Diencephalon (tissue), 1 donor: Measurements from ENCODE around the gene UPK3BL1. TPM values are rescaled to one million over a fixed set of nuclear protein-coding genes. Genes with fewer than 3 reads are reported as not detected.

Source experiments
- small RNA-seq: library from RNA; depleted of rRNA; stranded (forward); fragments of <200 nt; gene quantifications from one replicate; pipeline ENCODE3, GENCODE V24; 2014
- total RNA-seq: library from RNA; depleted of rRNA; stranded (reverse); fragments of >200 nt; gene quantifications from one replicate; pipeline ENCODE4 v1.2.3, GENCODE V29; 2014

The UPK3BL1 gene
- 28.8 TPM for total RNA-seq

DNA sequence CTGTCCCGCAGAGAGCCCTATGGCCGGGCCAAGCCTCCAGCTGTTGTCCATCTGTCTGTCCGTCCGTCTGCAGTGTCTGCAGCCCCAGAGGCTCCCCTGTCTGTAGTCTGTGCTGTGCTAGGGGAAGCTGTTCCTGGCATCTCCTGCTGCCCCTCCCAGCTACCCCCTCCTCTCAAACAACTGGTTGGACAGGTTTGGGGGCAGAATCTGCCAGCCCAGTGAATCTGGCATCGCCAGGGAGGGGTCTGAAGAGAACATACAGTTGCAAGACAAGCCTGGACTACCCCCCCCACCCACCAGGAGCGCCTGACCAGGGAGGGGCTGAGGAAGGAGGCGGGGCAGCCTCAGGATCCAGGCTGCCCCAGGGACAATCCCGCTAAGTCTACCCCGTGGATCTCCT, at the start of gene UPK3BL1:
TSS of gene UPK3BL1 (minus strand) at position 101 of the 400 bp plus-strand sequence. CDS start at position 51, 50 bp downstream.

DNA sequence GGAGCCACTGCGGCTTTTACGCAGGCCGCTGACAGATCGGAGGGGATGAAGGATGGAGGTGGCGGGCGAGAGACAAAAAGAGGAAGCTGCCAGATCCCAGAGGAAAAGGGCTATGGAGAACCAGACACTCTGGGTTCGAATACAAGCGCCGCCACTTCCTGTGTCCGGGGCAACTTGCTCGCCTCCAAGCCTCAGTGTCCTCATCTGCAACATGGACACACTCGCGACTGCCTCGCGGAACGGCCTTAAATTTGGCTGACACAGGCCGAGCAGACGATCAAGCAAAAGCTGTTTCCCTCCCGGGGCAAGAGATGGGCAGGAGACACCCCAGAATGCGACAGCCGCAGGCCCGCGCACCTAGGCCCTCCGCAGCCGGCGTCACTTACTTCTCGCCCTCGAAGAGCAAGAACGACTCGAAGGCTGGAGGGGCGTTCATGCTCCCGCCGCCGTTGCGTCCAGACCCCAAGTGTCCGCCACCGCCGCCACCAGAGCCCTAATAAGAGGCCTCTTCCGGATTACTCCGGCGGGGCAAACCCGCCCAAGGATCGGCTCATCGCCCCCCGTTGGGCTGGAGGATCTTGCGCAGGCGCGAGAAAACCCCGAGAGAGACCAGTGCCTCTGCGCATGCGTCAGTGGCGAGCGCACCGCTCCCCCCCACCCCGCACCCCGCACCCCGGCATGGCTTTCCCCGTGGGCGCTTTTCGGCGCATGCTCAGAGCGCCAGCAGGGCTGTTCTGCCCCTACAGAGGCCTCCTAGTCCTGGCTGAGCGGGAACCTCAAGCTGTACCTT, 28.8 kb upstream of the UPK3BL1 start, which contains the start of gene POLR2J2:
TSS of gene POLR2J2 (minus strand) at position 498 of the 790 bp plus-strand sequence. CDS start at position 436, 62 bp downstream.

DNA sequence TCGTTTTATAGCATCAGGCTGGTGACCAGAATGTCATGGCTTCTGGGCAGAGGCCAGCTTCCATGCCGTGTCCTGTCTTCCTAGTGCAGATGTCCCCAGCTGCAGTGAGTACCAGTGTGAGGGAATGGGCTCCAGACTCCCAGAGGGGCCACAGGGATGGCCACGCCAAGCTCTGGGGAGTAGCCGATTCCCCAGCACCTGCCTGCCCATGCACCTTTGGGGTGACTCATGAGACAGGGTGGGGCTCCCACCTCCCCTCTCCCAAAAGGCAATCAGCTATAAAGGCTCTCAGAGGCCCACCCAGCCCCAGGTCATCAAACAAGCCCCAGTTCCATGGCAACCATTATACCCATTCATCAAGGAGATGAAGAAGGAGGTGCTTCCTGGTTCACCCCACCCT, 7.3 kb upstream of the UPK3BL1 start, which contains the start of gene SPDYE2B:
TSS of gene SPDYE2B (plus strand) at position 396 of the 400 bp plus-strand sequence. CDS start 2,030 bp downstream, outside the sequence.

GRCh38 chr7:102616507-102617125, 26.0 kb downstream of the UPK3BL1 start, which contains the start of gene RASA4:
Gene RASA4, minus strand, starts transcription at chr7:102616756. Its CDS starts 67 bp downstream, at chr7:102616689.

Small RNA genes within 50 kb of the gene (small RNA-seq; reads per million reads assigned to genes)
- gene AC105052.3 (not detected), gene UPK3BL1 (not detected)

Other genes with a start within 250 kb of the UPK3BL1 start
- 21.2 TPM for gene PRKRIP1, start 246.4 kb downstream of the UPK3BL1 start, total RNA-seq
- 45.4 TPM for gene ORAI2, start 209.2 kb downstream of the UPK3BL1 start, total RNA-seq
- gene ALKBH4, start 177.9 kb downstream of the UPK3BL1 start, total RNA-seq, result 13.6 TPM
- 44.5 TPM for gene LRWD1, start 177.8 kb downstream of the UPK3BL1 start, total RNA-seq
- gene POLR2J, start 163.9 kb downstream of the UPK3BL1 start, total RNA-seq, result 13.1 TPM
- 17.1 TPM for gene RASA4B, start 125.0 kb downstream of the UPK3BL1 start, total RNA-seq
- 2.8 TPM for gene UPK3BL2, start 99.1 kb downstream of the UPK3BL1 start, total RNA-seq
- gene SPDYE2, start 91.6 kb downstream of the UPK3BL1 start, total RNA-seq, result 0.23 TPM
- gene POLR2J3, start 70.2 kb downstream of the UPK3BL1 start, total RNA-seq, result 34.4 TPM
- 56.5 TPM for gene RASA4, start 26.0 kb downstream of the UPK3BL1 start, total RNA-seq
- not detected for gene SPDYE2B, start 7.5 kb upstream of the UPK3BL1 start, total RNA-seq
- gene POLR2J2, start 28.9 kb upstream of the UPK3BL1 start, total RNA-seq, result 5.3 TPM
- gene FAM185A, start 106.2 kb upstream of the UPK3BL1 start, total RNA-seq, result 20.3 TPM